GM18519 (cell line): ENCODE data around the gene SCAMP5.

Source experiments
- ATAC-seq: cut with Tn5 transposase; IDR thresholded peaks from one replicate; pipeline ENCODE4 v1.9.1; 2021; ENCODE audit warnings: mild to moderate bottlenecking, moderate library complexity; ENCODE audit not compliant: unreplicated experiment, low FRiP score

Gene SCAMP5

GRCh38 chr15:75019916-75020315 is 24.6 kb downstream of the SCAMP5 start:
- no peak for ATAC-seq

GRCh38 chr15:75021341-75021740 is 26.0 kb downstream of the SCAMP5 start:
- no peak for ATAC-seq

- no peak for ATAC-seq
These were observed 27.4 kb downstream of the SCAMP5 start for GRCh38 chr15:75022783-75023180.

GRCh38 chr15:75023181-75023871 is 28.0 kb downstream of the SCAMP5 start, which contains the start of gene PPCDC:
Gene PPCDC, plus strand, starts transcription at chr15:75023590. Its CDS starts 4,729 bp downstream, at chr15:75028319.
- peak; percentile 81 for ATAC-seq

GRCh38 chr15:75023872-75024636 is 28.7 kb downstream of the SCAMP5 start:
- ATAC-seq = no peak

GRCh38 chr15:75025107-75025506 is 29.7 kb downstream of the SCAMP5 start:
- no peak for ATAC-seq

GRCh38 chr15:75025548-75026260 is 30.3 kb downstream of the SCAMP5 start:
- ATAC-seq = no peak

GRCh38 chr15:75027551-75027950 is 32.2 kb downstream of the SCAMP5 start:
- no peak for ATAC-seq

- no peak for ATAC-seq
These were observed 33.6 kb downstream of the SCAMP5 start for GRCh38 chr15:75028991-75029377.

GRCh38 chr15:75029378-75030022 is 34.1 kb downstream of the SCAMP5 start:
- no peak for ATAC-seq

GRCh38 chr15:75030023-75030413 is 34.7 kb downstream of the SCAMP5 start:
- ATAC-seq = no peak

GRCh38 chr15:75030424-75030823 is 35.1 kb downstream of the SCAMP5 start:
- no peak for ATAC-seq

GRCh38 chr15:75031848-75032247 is 36.5 kb downstream of the SCAMP5 start:
- no peak for ATAC-seq

- no peak for ATAC-seq
These were observed 37.0 kb downstream of the SCAMP5 start for GRCh38 chr15:75032395-75032794.

- no peak for ATAC-seq
These were observed 38.4 kb downstream of the SCAMP5 start for GRCh38 chr15:75033809-75034208.

- ATAC-seq = no peak
These were observed 39.3 kb downstream of the SCAMP5 start for GRCh38 chr15:75034615-75035014.

- ATAC-seq = no peak
These were observed 40.9 kb downstream of the SCAMP5 start for GRCh38 chr15:75036212-75036616.

- no peak for ATAC-seq
These were observed 42.3 kb downstream of the SCAMP5 start for GRCh38 chr15:75037685-75038084.

- ATAC-seq = no peak
These were observed 42.9 kb downstream of the SCAMP5 start for GRCh38 chr15:75038231-75038630.

GRCh38 chr15:75042730-75043508 is 47.6 kb downstream of the SCAMP5 start:
- ATAC-seq = peak; percentile 56
